ENCODE measurements around the gene DDX51. TPM values are rescaled to one million over a fixed set of nuclear protein-coding genes. Genes with fewer than 3 reads are reported as not detected.

Gene DDX51
- total and polyA plus RNA-seq, 4 experiments from 2014 or later = 4.0 to 42.9 (median 27.5) TPM

DNA sequence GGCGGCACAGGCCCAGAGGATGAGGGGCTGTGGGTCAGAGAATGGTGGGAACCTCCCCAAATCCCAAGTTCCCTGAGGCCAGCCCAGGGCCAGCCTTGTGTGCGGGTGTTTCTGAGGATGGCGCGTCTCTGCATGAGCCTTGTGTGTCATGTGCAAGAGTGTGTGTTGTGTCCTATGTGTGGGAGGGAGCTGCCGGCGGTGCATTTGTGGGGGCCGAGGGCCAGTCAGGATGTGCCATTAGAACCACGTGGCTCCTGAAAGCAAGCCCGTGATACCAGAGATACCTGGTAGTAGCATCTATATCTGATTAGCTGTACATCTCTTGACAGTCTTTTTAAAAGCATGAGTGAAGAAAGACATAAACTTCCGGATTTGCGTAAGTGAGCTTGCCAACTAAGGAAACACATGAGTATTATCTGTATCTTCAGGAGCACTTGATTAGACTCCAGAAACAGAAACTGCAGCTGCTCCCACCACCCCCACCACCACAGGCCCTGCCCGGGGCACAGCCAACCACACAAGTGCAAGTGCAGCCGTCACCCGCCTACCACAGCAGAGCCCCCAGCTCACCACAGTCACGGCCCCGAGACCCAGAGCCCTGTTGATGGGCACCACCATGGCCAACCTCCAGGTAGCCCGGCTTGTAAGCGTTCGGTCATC, 19.2 kb downstream of the DDX51 start:
- ChIA-PET POLR2A (ENCODE audit: partially characterized antibody) (no interaction called here), CTCF (ENCODE audit: partially characterized antibody) (no interaction called here)
- Histone ChIP-seq H3K4me1 (ENCODE audit: insufficient read depth, low read length) (no peaks in the 10 kb centered on the region), H3K27ac (ENCODE audit: low read depth, low read length) (no peak overlapping the region), H3K36me3 (ENCODE audit: insufficient read depth, low read length) (peaks cover 24% of the 10 kb centered on the region), H3K9me3 (ENCODE audit: control insufficient read depth in 1 of 2, low read length in 2 of 2) (no peaks in the 10 kb centered on the region), H3K4me3 (ENCODE audit: low read length in 2 of 2) (no peak overlapping the region), H3K27me3 (ENCODE audit: insufficient read depth, low read length) (no peaks in the 10 kb centered on the region)
- Mint-ChIP-seq H3K27me3 (no peaks in the 10 kb centered on the region), H3K4me3 (no peak overlapping the region), H3K9me3 (peaks cover 0 to 12% (median 5%) of the 10 kb centered on the region in 8 donors), H3K36me3 (peaks cover 44 to 58% of the 10 kb centered on the region in 2 donors), H3K27ac (no peak overlapping the region), H3K4me1 (no peaks in the 10 kb centered on the region)
- no peak for DNase-seq
- intact Hi-C loops (cut with micrococcal nuclease) = no loop called here

DNA sequence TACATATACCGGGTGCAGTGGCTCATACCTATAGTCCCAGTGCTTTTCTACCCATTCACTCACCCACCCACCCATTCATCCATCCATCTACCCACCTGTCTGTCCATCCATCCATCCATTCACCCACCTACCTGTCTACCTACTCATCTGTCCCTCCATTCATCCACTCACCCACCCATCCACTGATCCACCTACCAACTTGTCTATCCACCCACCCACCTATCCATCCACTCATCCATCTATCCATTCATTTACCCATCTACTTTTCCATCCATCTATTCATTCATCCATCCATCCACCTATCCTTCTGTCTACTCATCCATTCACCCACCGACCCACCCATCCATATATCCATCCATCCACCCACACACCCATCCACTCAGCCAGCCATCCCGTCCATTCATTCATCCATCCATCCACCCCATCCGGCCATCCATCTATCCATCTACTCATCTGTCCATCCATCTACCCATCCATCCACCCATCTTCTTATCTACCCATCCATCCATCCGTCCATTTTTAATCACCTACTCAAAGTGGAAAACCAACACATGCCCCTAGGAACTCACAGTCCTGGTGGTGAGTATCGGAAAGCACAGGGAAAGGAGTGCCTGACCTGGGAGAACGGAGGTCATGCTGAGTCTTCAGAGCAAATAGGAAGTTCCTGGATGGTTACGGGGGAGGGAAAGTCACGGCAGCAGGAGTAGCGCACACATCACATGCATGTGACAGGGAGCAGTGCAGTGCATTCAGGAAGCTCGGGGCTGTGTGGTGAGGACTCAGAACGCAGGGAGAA, 20.0 kb downstream of the DDX51 start:
- no peaks in the 10 kb centered on the region for H3K27me3 Mint-ChIP-seq
- no peak for DNase-seq
- H3K4me1 Mint-ChIP-seq = no peaks in the 10 kb centered on the region

DNA sequence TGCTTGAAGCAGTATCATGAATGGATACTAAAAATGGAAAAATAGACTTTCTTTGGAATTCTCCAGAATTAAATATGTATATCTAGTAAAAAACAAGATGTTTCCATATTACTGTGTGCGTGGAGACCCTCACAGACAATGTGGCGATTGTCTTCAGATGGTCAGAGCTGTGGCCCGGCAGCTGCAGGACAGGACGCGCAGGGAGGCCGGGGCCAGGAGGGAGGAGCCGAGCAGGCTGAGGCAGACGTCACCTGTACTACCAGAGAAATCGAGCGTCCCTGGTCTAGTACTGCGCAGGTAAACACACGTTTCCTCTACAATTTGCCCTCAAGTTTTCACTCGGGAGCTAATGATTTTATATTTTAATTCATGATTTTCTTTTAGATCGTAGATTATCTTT, 22.8 kb downstream of the DDX51 start:
- H3K27me3 Mint-ChIP-seq = no peaks in the 10 kb centered on the region
- no peaks in the 10 kb centered on the region for H3K4me1 Mint-ChIP-seq
- Histone ChIP-seq H3K4me1 (ENCODE audit: insufficient read depth, low read length) (no peaks in the 10 kb centered on the region), H3K9me3 (ENCODE audit: control insufficient read depth in 1 of 2, low read length in 2 of 2) (no peaks in the 10 kb centered on the region), H3K36me3 (ENCODE audit: insufficient read depth, low read length) (peaks cover 25% of the 10 kb centered on the region), H3K27me3 (ENCODE audit: insufficient read depth, low read length) (no peaks in the 10 kb centered on the region), H3K27ac (ENCODE audit: low read depth, low read length) (no peak overlapping the region), H3K4me3 (ENCODE audit: low read length in 2 of 2) (no peak overlapping the region)
- H3K27ac Mint-ChIP-seq = no peak overlapping the region
- ChIA-PET CTCF (ENCODE audit: partially characterized antibody) (no interaction called here), POLR2A (ENCODE audit: partially characterized antibody) (no interaction called here)
- peaks cover 29 to 32% of the 10 kb centered on the region in 2 donors for H3K36me3 Mint-ChIP-seq
- intact Hi-C loops (cut with micrococcal nuclease) = no loop called here
- no peak for DNase-seq
- peaks cover 0 to 2% (median 0%) of the 10 kb centered on the region in 8 donors for H3K9me3 Mint-ChIP-seq
- no peak overlapping the region for H3K4me3 Mint-ChIP-seq

More for the DNA sequence above, 20.0 kb downstream of the DDX51 start:
- Histone ChIP-seq H3K9me3 (ENCODE audit: control insufficient read depth in 1 of 2, low read length in 2 of 2) (no peaks in the 10 kb centered on the region), H3K36me3 (ENCODE audit: insufficient read depth, low read length) (peaks cover 25% of the 10 kb centered on the region), H3K4me1 (ENCODE audit: insufficient read depth, low read length) (no peaks in the 10 kb centered on the region), H3K27ac (ENCODE audit: low read depth, low read length) (no peak overlapping the region), H3K27me3 (ENCODE audit: insufficient read depth, low read length) (no peaks in the 10 kb centered on the region), H3K4me3 (ENCODE audit: low read length in 2 of 2) (no peak overlapping the region)
- ChIA-PET CTCF (ENCODE audit: partially characterized antibody) (no interaction called here), POLR2A (ENCODE audit: partially characterized antibody) (no interaction called here)
- Mint-ChIP-seq H3K36me3 (peaks cover 44 to 54% of the 10 kb centered on the region in 2 donors), H3K9me3 (peaks cover 0 to 12% (median 5%) of the 10 kb centered on the region in 8 donors), H3K4me3 (no peak overlapping the region), H3K27ac (peak overlapping the region in 1 of 7 donors; percentile 27)
- intact Hi-C loops (cut with micrococcal nuclease) = no loop called here

DNA sequence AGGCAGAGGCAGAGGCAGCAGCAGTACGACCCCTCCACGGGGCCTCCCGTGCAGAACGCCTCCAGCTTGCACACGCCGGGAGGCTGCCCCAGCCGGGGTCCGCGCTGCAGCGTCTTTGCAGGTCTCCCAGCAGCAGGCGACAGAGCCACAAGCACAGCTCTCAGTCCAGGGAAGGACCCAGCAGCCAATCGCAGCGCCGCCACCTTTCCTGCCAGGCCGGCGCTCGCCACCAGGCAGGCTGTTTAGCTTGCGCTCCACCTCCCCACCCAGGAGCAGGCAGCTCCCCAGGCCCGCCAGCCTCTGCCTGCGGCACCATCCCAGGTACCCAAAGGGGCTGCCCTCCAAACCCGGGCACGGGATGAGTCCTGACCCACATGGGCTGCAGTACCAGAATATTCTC, 25.2 kb downstream of the DDX51 start:
- intact Hi-C loops (cut with micrococcal nuclease) = no loop called here
- H3K27ac ChIP-seq (ENCODE audit: low read depth, low read length) = no peak overlapping the region
- no peaks in the 10 kb centered on the region for H3K9me3 ChIP-seq (ENCODE audit: control insufficient read depth in 1 of 2, low read length in 2 of 2)
- DNase-seq = no peak
- no peak overlapping the region for H3K4me3 ChIP-seq (ENCODE audit: low read length in 2 of 2)
- H3K9me3 Mint-ChIP-seq = no peaks in the 10 kb centered on the region
- H3K4me3 Mint-ChIP-seq = no peak overlapping the region
- no peaks in the 10 kb centered on the region for H3K4me1 ChIP-seq (ENCODE audit: insufficient read depth, low read length)
- CTCF ChIA-PET (ENCODE audit: partially characterized antibody) = no interaction called here
- H3K36me3 ChIP-seq (ENCODE audit: insufficient read depth, low read length) = peaks cover 25% of the 10 kb centered on the region
- peaks cover 15 to 29% of the 10 kb centered on the region in 2 donors for H3K36me3 Mint-ChIP-seq
- no peaks in the 10 kb centered on the region for H3K27me3 ChIP-seq (ENCODE audit: insufficient read depth, low read length)
- H3K27me3 Mint-ChIP-seq = no peaks in the 10 kb centered on the region
- POLR2A ChIA-PET (ENCODE audit: partially characterized antibody) = no interaction called here
- no peaks in the 10 kb centered on the region for H3K4me1 Mint-ChIP-seq
- H3K27ac Mint-ChIP-seq = no peak overlapping the region

GRCh38 chr12:132117558-132117875, 26.6 kb downstream of the DDX51 start:
- Mint-ChIP-seq H3K9me3 (no peaks in the 10 kb centered on the region), H3K27ac (no peak overlapping the region), H3K27me3 (no peaks in the 10 kb centered on the region), H3K36me3 (peaks cover 9 to 32% of the 10 kb centered on the region in 2 donors), H3K4me1 (no peaks in the 10 kb centered on the region), H3K4me3 (no peak overlapping the region)
- Histone ChIP-seq H3K4me3 (ENCODE audit: low read length in 2 of 2) (no peak overlapping the region), H3K36me3 (ENCODE audit: insufficient read depth, low read length) (peaks cover 25% of the 10 kb centered on the region), H3K27ac (ENCODE audit: low read depth, low read length) (no peak overlapping the region), H3K27me3 (ENCODE audit: insufficient read depth, low read length) (no peaks in the 10 kb centered on the region), H3K9me3 (ENCODE audit: control insufficient read depth in 1 of 2, low read length in 2 of 2) (no peaks in the 10 kb centered on the region), H3K4me1 (ENCODE audit: insufficient read depth, low read length) (no peaks in the 10 kb centered on the region)
- ChIA-PET POLR2A (ENCODE audit: partially characterized antibody) (no interaction called here), CTCF (ENCODE audit: partially characterized antibody) (no interaction called here)
- intact Hi-C loops (cut with micrococcal nuclease) = no loop called here
- DNase-seq = no peak

DNA sequence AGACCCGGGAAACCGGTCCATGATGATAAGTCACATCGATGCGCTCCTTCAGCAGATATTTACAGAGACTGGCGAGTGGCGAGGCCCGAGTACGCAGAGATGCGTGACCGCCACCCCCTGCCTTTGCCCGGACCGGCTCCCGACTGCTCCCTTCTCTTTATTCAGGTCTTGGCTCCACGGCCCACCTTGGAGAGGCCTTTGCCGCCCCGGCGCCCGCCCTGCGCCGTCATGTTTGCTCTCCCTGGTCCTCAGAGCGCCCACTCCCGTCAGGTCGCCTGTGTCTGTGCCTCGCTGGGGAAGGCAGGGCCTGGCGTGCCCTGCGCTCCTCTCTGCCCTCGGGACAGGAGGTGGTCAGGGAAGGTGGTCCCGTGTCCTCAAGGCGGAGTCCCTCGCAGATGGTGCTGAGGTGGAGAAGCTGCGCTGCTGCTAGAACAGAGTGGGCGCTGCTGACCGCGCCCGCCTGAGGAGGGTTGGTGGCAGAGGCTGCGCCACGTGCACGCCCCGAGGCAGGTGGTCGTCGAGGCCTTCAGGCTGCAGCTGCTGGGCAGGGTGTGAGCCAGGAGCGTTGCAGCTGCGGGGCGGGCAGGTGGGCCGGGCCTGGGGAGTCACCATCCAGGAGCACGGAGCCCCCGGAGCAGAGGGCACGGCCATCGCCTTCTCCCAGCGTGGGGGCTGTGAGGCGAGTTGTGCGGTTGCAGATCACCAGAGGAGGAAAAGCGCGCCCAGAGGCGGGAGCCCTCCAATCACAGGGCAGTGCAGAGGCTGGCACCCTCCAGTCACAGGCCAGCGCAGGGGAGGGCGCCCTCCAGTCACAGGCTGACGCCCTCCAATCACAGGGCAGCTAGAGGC, 27.2 kb downstream of the DDX51 start:
- ChIA-PET CTCF (ENCODE audit: partially characterized antibody) (no interaction called here), POLR2A (ENCODE audit: partially characterized antibody) (no interaction called here)
- no peaks in the 10 kb centered on the region for H3K4me1 Mint-ChIP-seq
- no peak overlapping the region for H3K4me3 Mint-ChIP-seq
- Histone ChIP-seq H3K4me3 (ENCODE audit: low read length in 2 of 2) (no peak overlapping the region), H3K27ac (ENCODE audit: low read depth, low read length) (no peak overlapping the region), H3K27me3 (ENCODE audit: insufficient read depth, low read length) (no peaks in the 10 kb centered on the region), H3K4me1 (ENCODE audit: insufficient read depth, low read length) (no peaks in the 10 kb centered on the region), H3K9me3 (ENCODE audit: control insufficient read depth in 1 of 2, low read length in 2 of 2) (no peaks in the 10 kb centered on the region), H3K36me3 (ENCODE audit: insufficient read depth, low read length) (peaks cover 20% of the 10 kb centered on the region)
- intact Hi-C loops (cut with micrococcal nuclease) = no loop called here
- DNase-seq = no peak
- H3K27ac Mint-ChIP-seq = no peak overlapping the region
- H3K27me3 Mint-ChIP-seq = no peaks in the 10 kb centered on the region
- H3K9me3 Mint-ChIP-seq = no peaks in the 10 kb centered on the region
- peaks cover 9 to 29% of the 10 kb centered on the region in 2 donors for H3K36me3 Mint-ChIP-seq

GRCh38 chr12:132115500-132115899, 28.6 kb downstream of the DDX51 start:
- peaks cover 15 to 37% of the 10 kb centered on the region in 2 donors for H3K36me3 Mint-ChIP-seq
- DNase-seq = no peak
- Histone ChIP-seq H3K9me3 (ENCODE audit: control insufficient read depth in 1 of 2, low read length in 2 of 2) (no peaks in the 10 kb centered on the region), H3K4me3 (ENCODE audit: low read length in 2 of 2) (no peak overlapping the region), H3K4me1 (ENCODE audit: insufficient read depth, low read length) (no peaks in the 10 kb centered on the region), H3K36me3 (ENCODE audit: insufficient read depth, low read length) (peaks cover 21% of the 10 kb centered on the region), H3K27ac (ENCODE audit: low read depth, low read length) (no peak overlapping the region), H3K27me3 (ENCODE audit: insufficient read depth, low read length) (no peaks in the 10 kb centered on the region)
- ChIA-PET POLR2A (ENCODE audit: partially characterized antibody) (no interaction called here), CTCF (ENCODE audit: partially characterized antibody) (no interaction called here)
- no peaks in the 10 kb centered on the region for H3K27me3 Mint-ChIP-seq
- no peak overlapping the region for H3K27ac Mint-ChIP-seq
- no peaks in the 10 kb centered on the region for H3K4me1 Mint-ChIP-seq
- H3K9me3 Mint-ChIP-seq = no peaks in the 10 kb centered on the region
- intact Hi-C loops (cut with micrococcal nuclease) = no loop called here
- no peak overlapping the region for H3K4me3 Mint-ChIP-seq

All from CD4-positive, alpha-beta memory T cell (primary cell).